Superior temporal gyrus (tissue), 1 donor: ENCODE data around the gene MEAK7.

ENCODE experiments used
- DNase-seq: peaks from one replicate; pipeline ENCODE4 v3.0.0-alpha.2; 2016; ENCODE audit errors: extremely low spot score

MEAK7 gene

DNA sequence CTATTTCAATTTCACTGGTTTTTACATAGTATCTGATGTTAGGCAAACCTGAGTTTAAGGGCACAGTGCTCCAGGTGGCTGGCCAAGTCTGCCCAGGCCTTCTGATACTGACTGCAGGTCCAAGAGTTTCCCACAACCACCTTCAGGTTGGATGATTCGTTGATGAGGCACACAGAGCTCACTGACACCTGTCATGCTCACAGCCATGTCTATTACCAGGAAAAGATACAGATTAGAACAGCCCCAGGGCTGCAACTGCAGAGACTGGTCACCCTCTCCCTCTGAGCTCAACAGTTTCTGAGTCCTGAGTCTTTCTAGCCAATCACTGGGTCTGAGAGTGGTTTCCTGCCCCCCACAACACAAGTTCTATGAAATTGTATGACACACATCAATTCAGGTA lies 37.2 kb downstream of the MEAK7 start:
- no peak for DNase-seq

DNA sequence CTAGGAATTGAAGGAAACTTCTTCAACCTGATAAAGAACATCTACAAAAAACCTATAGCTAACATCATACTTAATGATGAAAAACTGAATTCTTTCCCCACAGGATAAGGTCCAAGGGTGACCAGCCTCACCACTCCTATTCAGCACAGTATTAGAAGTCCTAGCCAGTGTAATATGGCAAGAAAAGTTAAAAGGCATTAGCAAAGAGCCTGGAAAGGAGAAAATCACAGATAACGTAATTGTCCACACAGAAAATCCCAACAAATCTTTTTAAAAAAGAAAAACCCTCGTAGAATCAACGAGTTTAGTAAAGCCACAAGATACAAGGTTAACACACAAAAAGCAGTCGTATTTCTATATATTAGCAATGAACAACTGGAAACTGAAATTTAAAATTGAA lies 37.8 kb downstream of the MEAK7 start:
- no peak for DNase-seq

DNA sequence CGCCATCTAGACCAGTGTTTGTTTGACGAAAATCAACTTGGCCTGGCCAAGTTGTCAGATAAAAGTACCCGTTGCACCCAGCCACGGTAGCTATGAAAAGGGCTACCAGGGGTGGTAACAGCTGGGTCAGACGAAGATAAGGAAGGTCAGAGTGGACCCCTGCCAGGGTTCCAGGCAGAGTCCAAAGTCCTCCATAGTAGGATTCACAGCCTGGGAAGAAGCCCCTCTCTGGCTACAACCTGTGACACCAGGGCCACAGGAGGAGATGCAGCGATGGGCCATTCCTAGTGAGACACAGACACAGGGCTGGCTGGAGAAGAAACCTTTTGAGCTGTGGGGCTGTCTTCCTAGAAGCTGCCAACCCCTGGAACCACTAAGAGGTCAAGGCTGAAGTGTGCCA lies 39.3 kb downstream of the MEAK7 start:
- DNase-seq = no peak

DNA sequence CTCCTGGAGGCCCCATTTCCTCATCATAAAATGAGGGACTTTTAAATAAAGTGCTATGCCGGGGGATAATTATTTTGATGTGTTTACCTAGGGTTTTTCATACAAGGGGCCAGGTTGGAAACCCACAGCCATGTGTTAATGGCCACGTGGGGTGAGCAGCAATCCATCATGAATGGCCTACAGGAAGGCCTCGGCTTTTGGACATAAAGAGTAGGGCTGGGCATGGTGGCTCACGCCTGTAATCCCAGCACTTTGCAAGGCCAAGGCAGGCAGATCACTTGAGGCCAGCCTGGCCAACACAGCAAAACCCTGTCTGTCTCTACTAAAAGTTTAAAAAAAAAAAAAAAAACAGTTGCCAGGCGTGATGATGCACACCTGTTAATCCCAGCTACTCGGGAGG lies 40.3 kb downstream of the MEAK7 start:
- no peak for DNase-seq

DNA sequence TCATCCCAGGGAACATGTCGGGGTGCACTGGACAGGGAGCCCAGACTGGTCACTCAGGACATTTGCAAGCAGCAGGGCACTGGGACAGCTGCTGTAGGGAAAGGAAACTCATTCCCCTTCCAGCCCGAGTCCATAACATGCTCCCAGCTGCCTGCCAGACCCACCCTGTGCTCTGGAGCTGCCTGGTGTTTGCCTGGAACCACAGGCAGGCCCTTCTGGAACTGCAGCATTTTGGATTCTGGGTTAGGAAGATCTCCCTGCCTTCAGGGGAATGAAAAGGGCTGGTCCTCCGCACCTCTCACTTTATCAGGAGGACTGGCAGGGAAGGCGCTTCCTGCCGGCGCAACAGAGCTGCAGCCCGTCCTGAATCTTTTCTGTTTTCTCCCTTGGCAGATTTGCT lies 41.2 kb downstream of the MEAK7 start:
- no peak for DNase-seq

DNA sequence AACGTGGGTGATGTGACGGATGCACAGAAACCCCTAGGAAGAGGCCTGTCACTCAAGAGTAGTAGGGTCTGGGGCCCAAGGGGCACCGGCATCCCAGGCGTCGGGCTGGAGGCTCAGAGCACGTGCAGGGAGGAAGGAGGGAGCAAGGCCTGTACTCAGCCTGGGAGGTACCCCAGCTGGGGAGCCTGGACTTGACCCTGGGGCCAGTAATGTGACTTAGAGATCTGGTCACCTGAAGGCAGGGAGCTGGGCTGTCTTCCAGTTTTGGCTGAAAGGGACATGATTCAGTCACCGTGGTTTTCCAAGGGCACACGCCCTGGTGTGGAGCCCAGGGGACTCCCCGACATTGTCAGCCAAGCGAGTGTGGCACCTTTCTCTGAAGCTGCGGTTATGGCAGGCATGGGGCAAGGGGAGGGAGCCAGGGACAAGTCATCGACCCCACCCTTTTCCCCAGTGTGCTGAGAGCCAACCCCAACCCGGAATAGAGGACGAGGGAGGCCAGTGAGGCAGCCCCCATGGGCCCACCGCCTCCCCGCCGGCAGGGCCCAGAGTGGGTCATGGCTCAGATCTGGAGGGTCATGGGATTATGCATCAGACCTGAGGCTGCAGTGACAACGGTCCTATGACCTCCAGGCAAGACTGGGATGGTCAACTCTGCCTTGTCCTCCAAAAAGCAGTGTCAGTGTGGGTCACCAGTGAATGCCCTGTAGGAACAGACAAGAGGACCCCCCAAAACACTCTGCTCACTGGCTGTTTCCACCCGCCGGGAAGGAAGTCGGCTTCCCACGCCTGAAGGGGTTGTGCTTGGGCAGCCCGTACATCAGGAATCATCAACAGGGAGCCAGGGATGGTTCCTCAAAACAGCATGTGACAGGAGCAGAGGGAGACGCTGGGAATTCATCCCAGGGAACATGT lies 41.9 kb downstream of the MEAK7 start:
- no peak for DNase-seq

DNA sequence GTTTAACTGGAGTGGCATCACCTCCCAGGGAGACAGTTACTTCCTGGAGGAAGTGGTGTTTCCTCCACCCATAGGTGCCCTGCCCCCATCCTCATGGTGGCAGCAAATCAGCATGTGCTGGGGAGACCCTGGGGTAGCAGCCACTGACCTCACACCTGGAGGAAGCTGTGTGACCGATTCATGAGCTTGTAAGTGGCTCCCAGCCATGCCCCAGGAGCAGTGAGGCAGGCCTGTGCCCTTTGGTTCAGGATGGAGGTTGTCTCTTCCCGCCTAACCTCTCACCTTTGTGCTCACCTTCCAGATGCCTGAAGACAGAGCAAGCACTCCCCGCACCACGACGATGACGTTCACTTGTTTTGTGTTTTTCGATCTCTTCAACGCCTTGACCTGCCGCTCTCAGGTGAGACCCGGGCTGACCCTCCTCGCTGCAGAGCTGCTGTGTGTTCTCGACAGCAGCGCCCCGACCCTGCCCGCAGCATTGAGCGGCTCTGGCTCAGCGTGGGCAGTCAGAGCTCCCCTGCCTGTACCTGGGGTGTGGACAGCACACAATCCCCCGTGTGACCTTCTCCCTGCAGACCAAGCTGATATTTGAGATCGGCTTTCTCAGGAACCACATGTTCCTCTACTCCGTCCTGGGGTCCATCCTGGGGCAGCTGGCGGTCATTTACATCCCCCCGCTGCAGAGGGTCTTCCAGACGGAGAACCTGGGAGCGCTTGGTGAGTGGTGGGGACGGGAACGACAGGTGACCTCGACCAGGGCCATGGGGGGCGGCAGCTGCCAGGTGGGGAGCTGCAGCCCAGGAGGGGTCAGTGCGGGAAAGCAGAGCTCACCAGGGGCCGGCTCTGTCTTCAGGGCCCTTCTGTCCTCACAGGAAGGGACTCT lies 42.8 kb downstream of the MEAK7 start:
- DNase-seq = no peak

DNA sequence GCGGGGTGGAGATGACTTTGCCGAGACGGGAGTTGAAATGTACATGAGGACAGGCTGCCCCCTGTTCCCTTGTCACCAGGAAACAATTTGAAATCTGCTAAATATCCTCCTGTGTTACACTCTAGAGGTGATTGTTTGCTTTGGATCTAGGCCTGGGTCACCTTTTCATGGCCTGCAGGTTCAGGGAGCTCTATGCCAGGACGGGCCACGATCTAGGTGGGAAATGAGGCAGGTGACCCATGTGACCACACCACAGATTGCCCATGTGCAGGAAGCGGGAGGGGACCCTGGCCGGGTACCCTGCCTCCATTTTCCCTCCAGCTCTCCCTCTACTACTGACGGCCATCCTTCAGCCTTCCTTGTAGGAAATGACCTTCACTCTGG lies 43.4 kb downstream of the MEAK7 start:
- no peak for DNase-seq

DNA sequence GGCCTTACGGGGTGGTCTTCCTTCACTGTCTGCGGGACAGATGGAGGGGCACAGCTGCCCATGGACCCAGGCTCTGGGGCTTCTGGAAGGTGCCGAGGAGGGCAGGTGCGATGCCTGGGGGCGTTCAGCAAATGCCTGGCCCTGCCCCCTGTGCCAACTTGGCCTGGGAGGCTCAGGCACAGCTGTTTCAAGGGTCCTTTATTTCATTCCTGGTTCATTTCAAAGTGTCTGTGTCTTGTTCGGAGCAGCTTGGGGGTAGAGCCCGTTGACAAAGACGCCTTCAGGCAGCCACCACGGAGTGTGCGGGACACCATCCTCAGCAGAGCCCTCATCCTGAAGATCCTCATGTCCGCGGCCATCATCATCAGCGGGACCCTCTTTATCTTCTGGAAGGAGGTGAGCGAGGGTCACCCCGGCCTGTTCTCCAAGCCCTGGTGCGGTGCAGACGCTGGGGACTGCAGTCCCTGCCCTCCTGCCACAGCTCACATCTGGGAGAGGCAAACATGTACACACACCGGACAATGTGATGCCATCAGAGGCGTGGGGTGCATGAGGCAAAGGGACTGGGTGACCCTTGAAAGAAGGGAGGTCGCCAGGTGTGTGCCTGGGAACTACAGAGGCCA lies 43.9 kb downstream of the MEAK7 start:
- DNase-seq = no peak

DNA sequence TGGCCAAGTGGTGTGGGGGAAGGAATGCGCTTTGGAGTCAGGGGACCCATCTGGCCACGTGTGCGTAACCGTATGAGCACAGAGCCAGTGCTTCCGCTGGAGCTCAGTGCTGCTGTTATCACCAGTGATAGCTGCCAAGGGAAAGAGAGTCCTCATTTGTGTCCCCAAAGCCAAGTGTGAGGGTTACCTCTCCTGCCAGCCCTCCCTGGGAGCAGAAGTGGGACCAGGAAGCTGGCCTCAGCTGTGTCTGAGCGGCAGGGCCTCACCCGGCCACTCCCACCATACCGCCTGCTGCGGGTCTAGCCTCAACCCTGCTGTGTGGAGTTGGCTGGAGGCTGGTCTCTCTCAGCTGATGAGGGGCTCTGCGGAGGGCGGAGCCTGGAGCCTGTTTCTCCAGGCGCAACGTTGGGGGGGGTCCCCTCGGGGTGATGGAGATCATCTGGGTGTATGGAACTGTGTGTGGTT lies 44.5 kb downstream of the MEAK7 start:
- DNase-seq = no peak

DNA sequence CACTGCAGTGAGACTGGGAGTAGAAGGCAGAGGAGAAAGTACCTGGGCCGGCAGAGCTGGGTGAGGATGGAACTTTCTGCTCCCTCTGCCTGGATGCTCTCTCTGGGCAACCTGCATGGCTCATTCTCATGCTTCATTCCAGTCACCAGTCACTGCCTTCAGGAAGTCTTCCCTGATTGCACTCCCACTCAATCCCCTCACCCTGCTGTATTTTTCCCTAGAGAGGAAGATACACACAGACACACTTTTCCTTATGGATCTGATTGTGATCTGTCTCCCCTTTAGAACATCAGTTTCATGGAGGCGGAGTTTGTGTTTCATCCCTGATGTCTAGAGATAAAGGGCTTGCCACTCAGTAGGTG lies 44.9 kb downstream of the MEAK7 start:
- no peak for DNase-seq

DNA sequence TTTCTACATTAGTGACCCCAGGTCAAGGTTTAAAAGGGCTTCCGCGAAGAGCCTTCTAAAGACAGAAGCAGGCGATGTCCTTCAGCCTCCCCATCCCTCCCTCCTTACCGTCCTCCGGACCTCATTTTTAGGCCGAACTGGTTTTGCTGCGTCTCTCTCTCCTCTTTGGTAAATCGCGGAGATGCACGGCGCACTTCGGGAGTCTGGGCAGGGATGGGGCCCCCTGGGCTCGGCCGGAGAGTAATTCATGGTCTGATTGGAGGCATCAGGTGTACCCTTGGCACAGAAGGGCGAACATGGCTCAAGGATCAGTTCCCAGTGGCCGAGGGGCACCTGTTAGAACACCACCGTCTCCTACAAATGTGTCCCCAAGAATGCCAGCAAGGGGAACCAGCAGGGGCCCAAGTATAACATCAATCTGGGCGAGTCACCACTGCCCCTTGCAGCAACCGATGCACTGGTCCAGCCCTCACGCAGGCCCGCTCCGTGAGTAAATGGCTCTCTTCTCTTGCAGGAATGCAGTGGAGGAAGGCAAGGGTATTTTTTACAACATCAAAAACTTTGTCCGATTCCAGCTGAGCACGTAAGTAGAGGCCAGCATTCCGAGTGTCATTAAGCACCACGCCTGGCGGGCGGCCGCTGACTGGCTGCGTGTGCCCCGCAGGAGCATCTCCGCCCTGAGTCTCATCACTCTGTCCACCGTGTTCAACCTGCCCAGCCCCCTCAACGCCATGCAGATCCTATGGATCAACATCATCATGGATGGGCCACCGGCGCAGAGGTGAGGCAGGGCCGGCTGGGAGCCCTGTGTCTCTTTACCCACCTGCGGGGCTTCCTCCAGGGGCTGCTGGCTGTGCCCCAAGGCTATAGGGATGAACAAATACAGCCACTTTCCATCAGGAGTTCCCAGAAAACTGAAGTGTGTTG lies 45.6 kb downstream of the MEAK7 start:
- no peak for DNase-seq

DNA sequence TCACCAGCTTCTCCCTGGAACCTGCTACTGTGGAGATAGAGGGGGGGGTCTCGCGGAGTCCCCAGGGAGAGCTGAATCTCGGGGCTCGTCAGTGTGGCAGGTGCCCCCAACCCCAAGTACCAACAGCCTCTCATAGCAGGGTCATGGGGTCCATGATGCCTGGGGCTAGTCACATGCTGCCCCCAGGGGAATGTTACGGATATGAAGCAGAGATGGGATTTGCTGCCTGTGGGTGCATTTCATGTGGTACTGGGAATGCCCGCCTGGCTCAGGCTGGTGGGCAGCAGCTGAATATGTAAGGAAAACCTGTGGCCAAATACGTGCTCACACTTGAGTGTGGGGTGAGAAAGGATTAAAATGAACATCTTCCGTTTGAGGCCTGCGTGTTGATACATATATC lies 49.4 kb downstream of the MEAK7 start:
- DNase-seq = no peak
